ENCODE measurements around the gene THSD4. TPM values are rescaled to one million over a fixed set of nuclear protein-coding genes. Genes with fewer than 3 reads are reported as not detected.
"Not testable (repeated sequence)": the region's sequence is repeated elsewhere in the genome, so short reads cannot be mapped to it uniquely, and the experiment has no call there.

Gene THSD4
- total RNA-seq, 1 donor = 15.6 TPM

- Histone ChIP-seq H3K27ac (ENCODE audit: low read depth, low read length) (no peak overlapping the region), H4K20me1 (ENCODE audit: insufficient read depth, low read length) (no peaks in the 10 kb centered on the region), H3K4me2 (ENCODE audit: insufficient read depth, low read length) (no peak overlapping the region), H2AFZ (ENCODE audit: low read length) (no peak overlapping the region), H3K36me3 (ENCODE audit: insufficient read depth, low read length) (no peaks in the 10 kb centered on the region), H3K79me2 (ENCODE audit: insufficient read depth, low read length) (no peaks in the 10 kb centered on the region), H3K4me1 (ENCODE audit: insufficient read depth, low read length) (no peaks in the 10 kb centered on the region), H3K9me3 (ENCODE audit: low read depth, low read length) (no peaks in the 10 kb centered on the region), H3K4me3 (ENCODE audit: insufficient read depth, low read length) (no peak overlapping the region), H3K27me3 (ENCODE audit: insufficient read depth, low read length) (no peaks in the 10 kb centered on the region)
- no peak for DNase-seq (ENCODE audit: insufficient read length, low spot score, missing footprints)
- no peak for TF ChIP-seq CTCF (IDR thresholded peaks at IDR 0.05; ENCODE audit: extremely low read depth, low read depth, low read length)
Observed at GRCh38 chr15:71362987-71363968, 248.0 kb downstream of the THSD4 start.

GRCh38 chr15:71364117-71364584 lies 248.9 kb downstream of the THSD4 start:
- Histone ChIP-seq H3K79me2 (ENCODE audit: insufficient read depth, low read length) (no peaks in the 10 kb centered on the region), H3K4me1 (ENCODE audit: insufficient read depth, low read length) (no peaks in the 10 kb centered on the region), H3K4me2 (ENCODE audit: insufficient read depth, low read length) (no peak overlapping the region), H2AFZ (ENCODE audit: low read length) (no peak overlapping the region), H3K27me3 (ENCODE audit: insufficient read depth, low read length) (no peaks in the 10 kb centered on the region), H3K4me3 (ENCODE audit: insufficient read depth, low read length) (no peak overlapping the region), H3K9me3 (ENCODE audit: low read depth, low read length) (no peaks in the 10 kb centered on the region), H3K27ac (ENCODE audit: low read depth, low read length) (no peak overlapping the region), H4K20me1 (ENCODE audit: insufficient read depth, low read length) (no peaks in the 10 kb centered on the region), H3K36me3 (ENCODE audit: insufficient read depth, low read length) (no peaks in the 10 kb centered on the region)
- DNase-seq (ENCODE audit: insufficient read length, low spot score, missing footprints) = no peak
- no peak for TF ChIP-seq CTCF (IDR thresholded peaks at IDR 0.05; ENCODE audit: extremely low read depth, low read depth, low read length)

DNA sequence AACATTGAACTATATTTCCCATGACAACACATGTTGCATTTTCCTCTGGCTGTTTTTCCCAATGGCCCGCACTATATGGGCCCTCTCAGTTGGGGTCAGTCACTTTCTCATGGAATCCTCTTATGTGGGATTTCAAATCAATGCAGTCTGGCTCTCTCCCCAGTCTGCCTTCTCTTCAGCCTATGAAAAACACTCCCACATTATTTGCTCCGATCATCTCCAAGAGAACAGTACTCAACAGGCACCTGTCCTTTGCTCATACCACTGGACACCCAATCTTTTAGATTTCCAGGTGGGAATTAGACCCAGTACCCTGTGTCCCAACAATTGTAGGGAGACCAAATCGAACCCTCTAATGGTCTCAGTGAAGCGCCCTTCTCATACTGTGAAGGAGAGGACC lies 251.3 kb downstream of the THSD4 start:
- Histone ChIP-seq H3K4me1 (ENCODE audit: insufficient read depth, low read length) (no peaks in the 10 kb centered on the region), H3K36me3 (ENCODE audit: insufficient read depth, low read length) (no peaks in the 10 kb centered on the region)
- no peak for TF ChIP-seq CTCF (IDR thresholded peaks at IDR 0.05; ENCODE audit: extremely low read depth, low read depth, low read length)

GRCh38 chr15:71366926-71367325 lies 251.7 kb downstream of the THSD4 start:
- H3K27me3 ChIP-seq (ENCODE audit: insufficient read depth, low read length) = no peaks in the 10 kb centered on the region
- peak; percentile 71 for DNase-seq (ENCODE audit: insufficient read length, low spot score, missing footprints)
- no peak overlapping the region for H3K27ac ChIP-seq (ENCODE audit: low read depth, low read length)
- no peaks in the 10 kb centered on the region for H3K4me1 ChIP-seq (ENCODE audit: insufficient read depth, low read length)
- no peaks in the 10 kb centered on the region for H4K20me1 ChIP-seq (ENCODE audit: insufficient read depth, low read length)
- H3K79me2 ChIP-seq (ENCODE audit: insufficient read depth, low read length) = no peaks in the 10 kb centered on the region
- TF ChIP-seq CTCF (IDR thresholded peaks at IDR 0.05; ENCODE audit: extremely low read depth, low read depth, low read length) = no peak
- H3K4me3 ChIP-seq (ENCODE audit: insufficient read depth, low read length) = no peak overlapping the region
- no peaks in the 10 kb centered on the region for H3K9me3 ChIP-seq (ENCODE audit: low read depth, low read length)
- H3K4me2 ChIP-seq (ENCODE audit: insufficient read depth, low read length) = no peak overlapping the region
- no peaks in the 10 kb centered on the region for H3K36me3 ChIP-seq (ENCODE audit: insufficient read depth, low read length)
- H2AFZ ChIP-seq (ENCODE audit: low read length) = no peak overlapping the region

More for the DNA sequence above, 251.3 kb downstream of the THSD4 start:
- no peak for DNase-seq (ENCODE audit: insufficient read length, low spot score, missing footprints)
- Histone ChIP-seq H2AFZ (ENCODE audit: low read length) (no peak overlapping the region), H3K9me3 (ENCODE audit: low read depth, low read length) (no peaks in the 10 kb centered on the region), H4K20me1 (ENCODE audit: insufficient read depth, low read length) (no peaks in the 10 kb centered on the region), H3K27me3 (ENCODE audit: insufficient read depth, low read length) (no peaks in the 10 kb centered on the region), H3K4me2 (ENCODE audit: insufficient read depth, low read length) (no peak overlapping the region), H3K4me3 (ENCODE audit: insufficient read depth, low read length) (no peak overlapping the region), H3K27ac (ENCODE audit: low read depth, low read length) (no peak overlapping the region), H3K79me2 (ENCODE audit: insufficient read depth, low read length) (no peaks in the 10 kb centered on the region)

GRCh38 chr15:71367737-71368136 lies 252.5 kb downstream of the THSD4 start:
- H2AFZ ChIP-seq (ENCODE audit: low read length); DNase-seq (ENCODE audit: insufficient read length, low spot score, missing footprints); H3K79me2 ChIP-seq (ENCODE audit: insufficient read depth, low read length); H3K27ac ChIP-seq (ENCODE audit: low read depth, low read length); H3K4me3 ChIP-seq (ENCODE audit: insufficient read depth, low read length); H3K36me3 ChIP-seq (ENCODE audit: insufficient read depth, low read length); H4K20me1 ChIP-seq (ENCODE audit: insufficient read depth, low read length); H3K9me3 ChIP-seq (ENCODE audit: low read depth, low read length); H3K4me2 ChIP-seq (ENCODE audit: insufficient read depth, low read length); H3K27me3 ChIP-seq (ENCODE audit: insufficient read depth, low read length); H3K4me1 ChIP-seq (ENCODE audit: insufficient read depth, low read length): not testable (repeated sequence)

DNA sequence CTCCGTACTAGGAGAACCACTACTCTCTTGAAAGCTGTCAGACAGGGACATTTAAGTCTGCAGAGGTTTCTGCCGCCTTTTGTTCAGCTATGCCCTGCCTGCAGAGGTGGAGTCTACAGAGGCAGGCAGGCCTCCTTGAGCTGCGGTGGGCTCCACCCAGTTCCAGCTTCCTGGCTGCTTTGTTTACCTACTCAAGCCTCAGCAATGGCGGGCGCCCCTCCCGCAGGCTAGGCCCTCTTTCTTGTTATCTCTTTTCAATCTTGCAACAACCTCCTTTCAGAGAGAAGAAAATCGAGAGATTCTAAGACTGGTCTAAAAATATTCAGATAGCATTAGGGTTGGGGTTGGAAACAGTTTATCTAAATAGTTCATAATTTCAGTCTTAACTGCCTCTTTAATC lies 257.5 kb downstream of the THSD4 start:
- H3K9me3 ChIP-seq (ENCODE audit: low read depth, low read length); H3K4me2 ChIP-seq (ENCODE audit: insufficient read depth, low read length); H3K4me3 ChIP-seq (ENCODE audit: insufficient read depth, low read length); H4K20me1 ChIP-seq (ENCODE audit: insufficient read depth, low read length); H2AFZ ChIP-seq (ENCODE audit: low read length); H3K4me1 ChIP-seq (ENCODE audit: insufficient read depth, low read length); DNase-seq (ENCODE audit: insufficient read length, low spot score, missing footprints); H3K79me2 ChIP-seq (ENCODE audit: insufficient read depth, low read length); H3K27ac ChIP-seq (ENCODE audit: low read depth, low read length); H3K36me3 ChIP-seq (ENCODE audit: insufficient read depth, low read length); H3K27me3 ChIP-seq (ENCODE audit: insufficient read depth, low read length): not testable (repeated sequence)
